GM21515 (cell line): ENCODE results near the gene CD300C.
"Not testable (repeated sequence)": the region's sequence is repeated elsewhere in the genome, so short reads cannot be mapped to it uniquely, and the experiment has no call there.

Experiments
- ATAC-seq: cut with Tn5 transposase; IDR thresholded peaks from one replicate; pipeline ENCODE4 v1.9.1; 2021; ENCODE audit not compliant: unreplicated experiment

Gene CD300C

GRCh38 chr17:74563358-74563757, 17.4 kb upstream of the CD300C start:
- no peak for ATAC-seq

GRCh38 chr17:74561586-74561985, 15.7 kb upstream of the CD300C start:
- no peak for ATAC-seq

- no peak for ATAC-seq
Observed at GRCh38 chr17:74558882-74559519, 13.1 kb upstream of the CD300C start.

GRCh38 chr17:74558402-74558801, 12.5 kb upstream of the CD300C start:
- ATAC-seq: not testable (repeated sequence)

GRCh38 chr17:74555427-74555940, 9.6 kb upstream of the CD300C start:
- no peak for ATAC-seq

GRCh38 chr17:74554909-74555308, 9.0 kb upstream of the CD300C start:
- ATAC-seq: no peak

- ATAC-seq: no peak
Observed at GRCh38 chr17:74552037-74552436, 6.1 kb upstream of the CD300C start.

GRCh38 chr17:74550602-74551001, 4.7 kb upstream of the CD300C start:
- ATAC-seq: no peak

GRCh38 chr17:74549343-74549742, 3.4 kb upstream of the CD300C start:
- ATAC-seq: no peak

GRCh38 chr17:74547736-74548135, 1.8 kb upstream of the CD300C start:
- ATAC-seq: no peak

- no peak for ATAC-seq
Observed at GRCh38 chr17:74547264-74547663, 1.3 kb upstream of the CD300C start.

GRCh38 chr17:74546586-74546985, 671 bp upstream of the CD300C start:
- ATAC-seq: no peak

- ATAC-seq: no peak
Observed at GRCh38 chr17:74544991-74545842, 698 bp downstream of the CD300C start.

GRCh38 chr17:74543891-74544760, 1.8 kb downstream of the CD300C start:
- ATAC-seq: no peak

- no peak for ATAC-seq
Observed at GRCh38 chr17:74543406-74543805, 2.5 kb downstream of the CD300C start.

GRCh38 chr17:74542727-74543383, 3.1 kb downstream of the CD300C start:
- ATAC-seq: no peak

GRCh38 chr17:74542166-74542565, 3.7 kb downstream of the CD300C start:
- ATAC-seq: no peak

- ATAC-seq: no peak
Observed at GRCh38 chr17:74541176-74542111, 4.5 kb downstream of the CD300C start.

GRCh38 chr17:74539281-74539820, 6.6 kb downstream of the CD300C start:
- ATAC-seq: no peak
